Measurements from ENCODE around the gene MSRB1.

DNA sequence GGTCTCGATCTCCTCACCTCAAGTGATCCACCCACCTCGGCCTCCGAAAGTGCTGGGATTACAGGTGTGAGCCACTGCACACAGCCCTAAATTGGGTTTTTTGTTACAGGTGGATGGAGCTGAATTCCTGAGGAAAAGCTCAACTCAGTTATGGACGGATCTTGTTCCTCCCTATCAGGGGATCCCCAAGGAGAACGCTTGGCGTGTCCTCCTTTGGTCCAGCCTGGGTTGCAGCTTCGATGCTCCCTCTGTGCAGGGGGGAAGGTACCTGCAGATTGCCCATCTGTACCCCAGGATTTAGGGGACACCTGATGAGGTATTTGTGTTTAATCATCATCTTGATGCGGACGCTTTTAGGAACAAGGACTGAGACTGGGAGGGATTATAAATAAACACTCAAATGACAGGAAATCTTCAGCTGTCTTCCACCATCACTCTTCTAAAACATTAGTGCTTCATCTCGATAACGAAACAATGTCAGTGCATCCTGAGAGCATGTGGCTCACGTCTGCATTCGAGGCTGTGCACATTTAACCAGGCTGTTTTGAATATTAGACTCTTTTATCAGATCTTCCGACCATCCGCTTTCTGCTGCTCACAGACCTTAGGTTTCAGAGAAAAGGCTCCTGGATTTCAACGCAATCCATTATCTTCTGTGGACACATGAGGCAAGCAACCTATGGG is 52.8 kb downstream of the MSRB1 start:
- no peak for TF ChIP-seq POLR2A (IDR thresholded peaks at IDR 0.05)
- TF ChIP-seq, protein P1, sequence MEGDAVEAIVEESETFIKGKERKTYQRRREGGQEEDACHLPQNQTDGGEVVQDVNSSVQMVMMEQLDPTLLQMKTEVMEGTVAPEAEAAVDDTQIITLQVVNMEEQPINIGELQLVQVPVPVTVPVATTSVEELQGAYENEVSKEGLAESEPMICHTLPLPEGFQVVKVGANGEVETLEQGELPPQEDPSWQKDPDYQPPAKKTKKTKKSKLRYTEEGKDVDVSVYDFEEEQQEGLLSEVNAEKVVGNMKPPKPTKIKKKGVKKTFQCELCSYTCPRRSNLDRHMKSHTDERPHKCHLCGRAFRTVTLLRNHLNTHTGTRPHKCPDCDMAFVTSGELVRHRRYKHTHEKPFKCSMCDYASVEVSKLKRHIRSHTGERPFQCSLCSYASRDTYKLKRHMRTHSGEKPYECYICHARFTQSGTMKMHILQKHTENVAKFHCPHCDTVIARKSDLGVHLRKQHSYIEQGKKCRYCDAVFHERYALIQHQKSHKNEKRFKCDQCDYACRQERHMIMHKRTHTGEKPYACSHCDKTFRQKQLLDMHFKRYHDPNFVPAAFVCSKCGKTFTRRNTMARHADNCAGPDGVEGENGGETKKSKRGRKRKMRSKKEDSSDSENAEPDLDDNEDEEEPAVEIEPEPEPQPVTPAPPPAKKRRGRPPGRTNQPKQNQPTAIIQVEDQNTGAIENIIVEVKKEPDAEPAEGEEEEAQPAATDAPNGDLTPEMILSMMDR (IDR thresholded peaks at IDR 0.05 in 4 of 5, conservative IDR thresholded peaks at IDR 0.05 in 1 of 5) = no peak
